Panc1 (cell line): ENCODE measurements around the gene DOCK3. TPM values are rescaled to one million over a fixed set of nuclear protein-coding genes. Genes with fewer than 3 reads are reported as not detected.

ENCODE experiments used
- ATAC-seq: fragments of 200-7000 bp; cut with Tn5 transposase; 2 replicates; pipeline ENCODE4 v1.9.1; 2020; ENCODE audit warnings: mild to moderate bottlenecking, moderate library complexity
- BruUV-seq: library from RNA; stranded (reverse); fragments of 400-500 nt; replicated peaks from 2 replicates; lab custom pipeline; 2021; lab: Mats Ljungman, UMichigan
- CTCF ChIA-PET: fragments of 300-600 bp; sonication (Branson Sonifier 250); formaldehyde crosslinking; loops from one replicate; lab custom pipeline; 2022; ENCODE audit warnings: antibody characterized with exemption; lab: Charles Lee
- POLR2A ChIA-PET: fragments of 300-600 bp; sonication (Branson Sonifier 250); formaldehyde crosslinking; loops from one replicate; lab custom pipeline; 2022; ENCODE audit warnings: antibody characterized with exemption; lab: Charles Lee
- DNase-seq: peaks from one replicate; pipeline ENCODE4 v3.0.0-alpha.2; 2010; ENCODE audit warnings: low read depth, low spot score
- H3K27ac ChIP-seq: 2 replicates; pipeline ENCODE4 v1.5.1; 2011; ENCODE audit warnings: mild to moderate bottlenecking, low read length, inconsistent platforms
- H3K27me3 ChIP-seq: fragments of 200-500 bp; sonication (Bioruptor generic); 2 replicates; pipeline ENCODE4 v1.6.0; 2014; ENCODE audit warnings: low read length, inconsistent platforms; ENCODE audit not compliant: control insufficient read depth, insufficient read depth
- H3K36me3 ChIP-seq: fragments of 200-500 bp; sonication (Bioruptor generic); 2 replicates; pipeline ENCODE4 v1.5.1; 2014; ENCODE audit warnings: inconsistent platforms, mild to moderate bottlenecking, low read length, moderate library complexity; ENCODE audit not compliant: control insufficient read depth, insufficient read depth
- H3K4me1 ChIP-seq: 2 replicates; pipeline ENCODE4 v1.5.1; 2011; ENCODE audit warnings: inconsistent platforms, mild to moderate bottlenecking, low read length, moderate library complexity; ENCODE audit not compliant: control insufficient read depth, insufficient read depth
- H3K4me3 ChIP-seq, 2 experiments: 2 replicates each; pipeline ENCODE4 v1.5.1; 2011 to 2012; ENCODE audit warnings: low read depth in 2 of 2, low read length in 2 of 2, mild to moderate bottlenecking in 2 of 2, inconsistent platforms in 1 of 2, moderate library complexity in 1 of 2
- H3K9me3 ChIP-seq: fragments of 200-500 bp; sonication (Bioruptor generic); 2 replicates; pipeline ENCODE4 v1.5.1; 2014; ENCODE audit warnings: low read depth, mild to moderate bottlenecking, inconsistent platforms, low read length, moderate library complexity; ENCODE audit not compliant: control insufficient read depth, insufficient read depth
- CTCF ChIP-seq: fragments of 450-650 bp; IDR thresholded peaks from 2 replicates; pipeline ENCODE4 v1.5.1; 2017; ENCODE audit warnings: mild to moderate bottlenecking
- POLR2AphosphoS5 ChIP-seq: IDR thresholded peaks from 2 replicates; pipeline ENCODE4 v1.6.1; 2012; ENCODE audit warnings: mild to moderate bottlenecking, low read depth, low read length, moderate library complexity
- REST ChIP-seq, 2 experiments: IDR thresholded peaks; 2 replicates each; pipeline ENCODE4 v1.6.1; 2011 to 2012; ENCODE audit warnings: low read depth in 2 of 2, control low read depth in 1 of 2, low read length in 1 of 2, mild to moderate bottlenecking in 1 of 2, moderate library complexity in 1 of 2; ENCODE audit not compliant: insufficient read depth in 1 of 2
- SIN3A ChIP-seq: IDR thresholded peaks from 2 replicates; pipeline ENCODE4 v1.6.1; 2012; ENCODE audit warnings: low read depth, mild to moderate bottlenecking, low read length, moderate library complexity, borderline replicate concordance; ENCODE audit not compliant: insufficient read depth
- TCF7L2 ChIP-seq: IDR thresholded peaks from 2 replicates; pipeline ENCODE4 v1.6.1; 2011; ENCODE audit warnings: mild to moderate bottlenecking, low read depth, low read length, inconsistent platforms
- in situ Hi-C: cut with HindIII; loops from 2 replicates; pipeline ENCODE4 v1.10.0; 2016; ENCODE audit warnings: low sequenced_read_pairs, low pct_unique_long_range_greater_than_20kb
- intact Hi-C: fragments of 100-400 bp; cut with micrococcal nuclease; formaldehyde crosslinking; loops from one replicate; pipeline ENCODE4 v1.10.0; 2022; ENCODE audit not compliant: unreplicated experiment
- total RNA-seq: library from RNA; stranded (reverse); gene quantifications from one replicate; pipeline ENCODE4 v1.2.1, GENCODE V29; 2021; ENCODE audit not compliant: unreplicated experiment

Gene DOCK3
- total RNA-seq, 1 experiment from 2014 or later = 0.21 TPM

- POLR2A ChIA-PET = no interaction called here
- no peak for DNase-seq
- no peak overlapping the region for H3K27ac ChIP-seq
These were observed 132.1 kb downstream of the DOCK3 start for GRCh38 chr3:50806806-50807205.

GRCh38 chr3:50807266-50807665 is 132.5 kb downstream of the DOCK3 start:
- BruUV-seq = no TSS peak
- no peak for DNase-seq
- no peak for TF ChIP-seq REST (IDR thresholded peaks at IDR 0.05; ENCODE audit: insufficient read depth in 1 of 2, low read depth in 2 of 2, low read length in 1 of 2)
- no peak for TF ChIP-seq TCF7L2
- TF ChIP-seq SIN3A = no peak
- no peak for TF ChIP-seq POLR2AphosphoS5
- TF ChIP-seq CTCF = no peak
- H3K36me3 ChIP-seq = no peaks in the 10 kb centered on the region
- H3K4me1 ChIP-seq = no peaks in the 10 kb centered on the region
- no peaks in the 10 kb centered on the region for H3K27me3 ChIP-seq
- H3K27ac ChIP-seq = no peak overlapping the region
- ChIA-PET CTCF (no interaction called here), POLR2A (interaction anchor here (0.6 kb wide), 1 partner anchor 430 kb away, joined by 3 read pairs; no protein-coding TSS in a partner anchor)
- intact Hi-C loops (no loop called here), in situ Hi-C loops (no loop called here)
- 0 out of 2 replicates have a peak, but pooled peaks cover 3% of the 10 kb centered on the region for H3K9me3 ChIP-seq
- H3K4me3 ChIP-seq = no peak overlapping the region
- ATAC-seq = no peak

More at GRCh38 chr3:50806806-50807205, 132.1 kb downstream of the DOCK3 start:
- 0 out of 2 replicates have a peak, but pooled peaks cover 6% of the 10 kb centered on the region for H3K9me3 ChIP-seq
- ATAC-seq = no peak
- intact Hi-C loops (no loop called here), in situ Hi-C loops (no loop called here)
- H3K27me3 ChIP-seq = no peaks in the 10 kb centered on the region
- TF ChIP-seq TCF7L2 (no peak), SIN3A (no peak), CTCF (no peak), POLR2AphosphoS5 (no peak), REST (IDR thresholded peaks at IDR 0.05; ENCODE audit: insufficient read depth in 1 of 2, low read depth in 2 of 2, low read length in 1 of 2) (no peak)
- no TSS peak for BruUV-seq
- CTCF ChIA-PET = no interaction called here
- H3K4me3 ChIP-seq = no peak overlapping the region
- H3K4me1 ChIP-seq = no peaks in the 10 kb centered on the region
- no peaks in the 10 kb centered on the region for H3K36me3 ChIP-seq
